Thyroid gland (tissue), 4 donors: ENCODE results near the gene COA7. TPM values are rescaled to one million over a fixed set of nuclear protein-coding genes. Genes with fewer than 3 reads are reported as not detected.
A peak's percentile ranks its signal among the peaks of the same experiment; 100 is the strongest.
"Not testable (repeated sequence)": the region's sequence is repeated elsewhere in the genome, so short reads cannot be mapped to it uniquely, and the experiment has no call there.

ENCODE experiments used
- DNase-seq, 2 donors: peaks; one replicate each; pipeline ENCODE4 v3.0.0-alpha.2; 2019
- H3K27ac ChIP-seq, 3 donors: fragments of 200-600 bp; sonication (generic); 1 replicate in 2 of 3; 2 replicates in 1 of 3; pipeline ENCODE4 v1.5.1; 2016 to 2019; ENCODE audit warnings: mild to moderate bottlenecking in 1 of 3, moderate library complexity in 1 of 3
- H3K27me3 ChIP-seq: fragments of 200-600 bp; sonication (generic); one replicate; pipeline ENCODE4 v1.5.1; 2019
- H3K36me3 ChIP-seq, 2 donors: fragments of 200-600 bp; sonication (generic); one replicate each; pipeline ENCODE4 v1.5.1; 2016 to 2019
- H3K4me1 ChIP-seq, 2 donors: fragments of 200-600 bp; sonication (generic); one replicate each; pipeline ENCODE4 v1.5.1; 2017 to 2019
- H3K4me3 ChIP-seq, 3 donors: fragments of 200-600 bp; sonication (generic); replicated peaks in 1 of 3; 1 replicate in 2 of 3; 2 replicates in 1 of 3; pipeline ENCODE4 v1.5.1; 2016; ENCODE audit warnings: mild to moderate bottlenecking in 1 of 3
- H3K9me3 ChIP-seq: fragments of 200-600 bp; sonication (generic); one replicate; pipeline ENCODE4 v1.5.1; 2017
- POLR2A ChIP-seq, 2 donors: fragments of 450-650 bp; IDR thresholded peaks; one replicate each; pipeline ENCODE4 v1.6.1; 2017; ENCODE audit warnings: antibody characterized with exemption in 2 of 2, mild to moderate bottlenecking in 2 of 2, moderate library complexity in 1 of 2
- WGBS, 2 donors: methylation state at CpG; one replicate each; pipeline ENCODE4 v1.1.5; 2017; 5-methylcytosine and 5-hydroxymethylcytosine counted together
- intact Hi-C: fragments of 100-400 bp; cut with DNase I; formaldehyde crosslinking; loops from one replicate; pipeline ENCODE4 v1.15.1; 2023
- total RNA-seq, 4 donors: library from RNA; depleted of rRNA; stranded (reverse); fragments of >200 nt; gene quantifications; one replicate each; pipeline ENCODE4 v1.2.3, GENCODE V29; 2016
- TF ChIP-seq, protein P1 (sequence below), 6 experiments: fragments of 200-600 bp in 3 of 6; fragments of 450-650 bp in 3 of 6; sonication (generic) in 3 of 6; IDR thresholded peaks; one replicate each; pipeline ENCODE4 v1.5.1; 2016 to 2019; ENCODE audit warnings: antibody characterized with exemption in 6 of 6, mild to moderate bottlenecking in 2 of 6, inconsistent platforms in 1 of 6, moderate library complexity in 1 of 6

COA7 gene
- total RNA-seq, 4 donors from 2014 or later = 10.6 to 14.7 (median 11.5) TPM

DNA sequence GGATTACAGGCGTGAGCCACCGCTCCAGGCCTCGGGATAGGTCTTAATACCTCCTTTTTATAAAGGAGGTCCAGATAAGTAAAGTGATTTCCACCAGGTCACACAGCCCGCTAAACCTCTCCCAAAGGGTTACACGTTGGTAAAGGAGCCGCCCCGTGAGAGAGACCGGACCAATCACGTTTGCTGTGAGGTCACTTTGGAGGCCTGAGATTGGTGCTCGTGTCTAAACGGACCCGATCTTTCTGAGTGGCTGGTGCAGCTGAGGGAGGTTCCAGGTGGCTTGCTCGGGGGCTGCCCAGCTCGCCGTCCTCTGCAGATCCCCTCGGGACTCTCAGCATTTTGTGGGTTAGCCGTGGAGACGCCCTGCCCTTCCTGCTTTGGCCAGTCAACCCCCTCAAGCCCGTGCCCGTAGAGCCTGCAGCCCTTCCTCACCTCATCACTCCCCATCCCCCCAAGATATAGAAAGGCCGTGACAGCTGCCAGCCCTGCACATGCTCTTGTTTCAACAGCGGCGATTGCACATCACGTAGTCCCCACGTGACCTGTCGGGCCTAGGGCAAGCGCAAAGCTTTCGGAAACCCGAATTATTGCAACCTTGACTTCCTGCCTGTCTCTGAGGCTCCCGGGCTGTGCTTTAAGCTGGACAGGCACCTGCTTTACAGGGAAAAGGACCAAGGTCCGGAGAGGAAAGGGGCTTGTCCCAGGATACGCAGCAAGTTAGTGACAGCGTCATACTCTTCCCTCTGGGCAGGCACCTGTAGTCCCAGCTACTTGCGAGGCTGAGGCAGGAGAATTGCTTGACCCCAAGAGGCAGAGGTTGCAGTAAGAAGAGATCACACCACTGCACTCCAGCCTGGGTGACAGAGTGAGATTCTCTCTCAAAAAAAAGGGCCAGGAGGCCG, 5.0 kb upstream of the COA7 start:
- 8 to 15% methylated on average over 20 to 26 of the region's 35 CpGs for WGBS, 2 donors
- intact Hi-C loops = no loop called here

DNA sequence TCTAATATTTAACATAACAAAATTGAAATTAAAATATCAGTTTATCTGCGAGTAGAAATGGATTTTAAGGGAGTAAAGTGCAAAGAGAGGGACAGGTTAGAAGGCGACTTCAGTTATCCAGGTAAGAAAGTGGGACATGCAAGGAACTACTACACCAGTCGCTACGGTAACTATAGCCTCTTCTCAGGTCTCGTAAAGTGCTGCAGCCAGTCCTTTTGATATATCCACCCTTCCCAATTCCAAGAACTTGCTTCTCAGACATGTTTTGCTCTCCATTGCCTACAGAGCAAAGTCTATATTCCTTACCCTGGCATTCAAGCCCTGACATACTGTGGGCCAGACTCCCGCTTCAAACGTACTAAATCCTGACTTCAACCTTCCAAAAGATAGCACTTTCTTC, 2.5 kb downstream of the COA7 start:
- intact Hi-C loops = no loop called here
- no peak overlapping the region for H3K27ac ChIP-seq
- no peaks in the 10 kb centered on the region for H3K27me3 ChIP-seq
- no peaks in the 10 kb centered on the region for H3K9me3 ChIP-seq
- WGBS, 2 donors = 93 to 94% methylated on average over 7 of the region's 7 CpGs
- TF ChIP-seq, protein P1, sequence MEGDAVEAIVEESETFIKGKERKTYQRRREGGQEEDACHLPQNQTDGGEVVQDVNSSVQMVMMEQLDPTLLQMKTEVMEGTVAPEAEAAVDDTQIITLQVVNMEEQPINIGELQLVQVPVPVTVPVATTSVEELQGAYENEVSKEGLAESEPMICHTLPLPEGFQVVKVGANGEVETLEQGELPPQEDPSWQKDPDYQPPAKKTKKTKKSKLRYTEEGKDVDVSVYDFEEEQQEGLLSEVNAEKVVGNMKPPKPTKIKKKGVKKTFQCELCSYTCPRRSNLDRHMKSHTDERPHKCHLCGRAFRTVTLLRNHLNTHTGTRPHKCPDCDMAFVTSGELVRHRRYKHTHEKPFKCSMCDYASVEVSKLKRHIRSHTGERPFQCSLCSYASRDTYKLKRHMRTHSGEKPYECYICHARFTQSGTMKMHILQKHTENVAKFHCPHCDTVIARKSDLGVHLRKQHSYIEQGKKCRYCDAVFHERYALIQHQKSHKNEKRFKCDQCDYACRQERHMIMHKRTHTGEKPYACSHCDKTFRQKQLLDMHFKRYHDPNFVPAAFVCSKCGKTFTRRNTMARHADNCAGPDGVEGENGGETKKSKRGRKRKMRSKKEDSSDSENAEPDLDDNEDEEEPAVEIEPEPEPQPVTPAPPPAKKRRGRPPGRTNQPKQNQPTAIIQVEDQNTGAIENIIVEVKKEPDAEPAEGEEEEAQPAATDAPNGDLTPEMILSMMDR (IDR thresholded peaks at IDR 0.05) = no peak
- TF ChIP-seq POLR2A (IDR thresholded peaks at IDR 0.05) = no peak
- peaks cover 9 to 11% of the 10 kb centered on the region in 2 donors for H3K36me3 ChIP-seq
- peaks cover 0 to 5% of the 10 kb centered on the region in 2 donors for H3K4me1 ChIP-seq
- H3K4me3 ChIP-seq = no peak overlapping the region
- DNase-seq = no peak

More for the DNA sequence above, 5.0 kb upstream of the COA7 start:
- Histone ChIP-seq H3K9me3 (no peaks in the 10 kb centered on the region), H3K4me1 (peaks cover 0 to 10% of the 10 kb centered on the region in 2 donors), H3K36me3 (no peaks in the 10 kb centered on the region), H3K27ac (peak overlapping the region; percentile 62 to 82 (median 67)), H3K27me3 (no peaks in the 10 kb centered on the region), H3K4me3 (peak overlapping the region; percentile 15 to 58 (median 32))
- TF ChIP-seq POLR2A (IDR thresholded peaks at IDR 0.05) = peak in 1 of 2 donors; percentile 78
- TF ChIP-seq, protein P1 (IDR thresholded peaks at IDR 0.05) = no peak
- DNase-seq = peak; percentile 90 to 92

DNA sequence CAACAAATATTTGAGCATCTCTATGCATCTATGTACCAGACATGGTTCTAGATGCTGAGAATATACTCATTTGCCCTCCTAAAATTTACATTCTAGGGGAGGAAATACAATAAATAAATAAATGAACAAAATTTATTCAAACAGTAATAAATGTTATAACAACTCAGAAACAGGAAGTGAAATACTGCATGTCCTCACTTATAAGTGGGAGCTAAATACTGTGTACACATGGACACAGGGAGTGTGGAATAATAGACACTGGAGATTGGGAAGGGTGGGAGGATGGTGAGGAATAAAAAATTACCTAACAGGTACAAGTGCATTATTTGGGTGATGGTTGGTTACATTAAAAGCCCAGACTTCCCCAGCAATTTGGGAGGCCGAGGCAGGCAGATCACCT, 4.3 kb downstream of the COA7 start:
- 93 to 100% methylated on average over 1 of the region's 1 CpG for WGBS, 2 donors
- H3K36me3 ChIP-seq = peaks cover 11 to 12% of the 10 kb centered on the region in 2 donors
- no peaks in the 10 kb centered on the region for H3K9me3 ChIP-seq
- no peak for TF ChIP-seq POLR2A (IDR thresholded peaks at IDR 0.05)
- TF ChIP-seq, protein P1 (IDR thresholded peaks at IDR 0.05) = no peak
- no peak overlapping the region for H3K27ac ChIP-seq
- no peaks in the 10 kb centered on the region for H3K27me3 ChIP-seq
- no peak overlapping the region for H3K4me3 ChIP-seq
- H3K4me1 ChIP-seq = peaks cover 0 to 4% of the 10 kb centered on the region in 2 donors
- DNase-seq = no peak
- intact Hi-C loops = no loop called here

DNA sequence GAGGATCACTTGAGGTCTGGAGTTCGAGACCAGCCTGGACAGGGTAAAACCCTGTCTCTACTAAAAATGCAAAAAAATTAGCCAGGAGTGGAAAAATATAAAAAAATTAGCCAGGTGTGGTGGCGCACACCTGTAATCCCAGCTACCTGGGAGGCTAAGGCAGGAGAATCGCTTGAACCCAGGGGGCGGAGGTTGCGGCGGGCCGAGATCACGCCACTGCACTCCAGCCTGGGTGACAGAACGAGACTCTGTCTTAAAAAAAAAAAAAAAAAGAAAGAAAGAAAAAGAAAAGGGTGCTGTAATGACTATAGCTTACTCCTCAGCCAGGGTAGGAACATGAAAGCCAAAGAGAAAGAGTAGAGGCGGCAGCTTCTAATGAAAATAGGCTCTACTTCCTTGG, 4.8 kb downstream of the COA7 start:
- H3K27me3 ChIP-seq, H3K4me3 ChIP-seq, DNase-seq, H3K4me1 ChIP-seq, H3K27ac ChIP-seq, H3K9me3 ChIP-seq, intact Hi-C loops: not testable (repeated sequence)
- 95 to 96% methylated on average over 10 of the region's 10 CpGs for WGBS, 2 donors
- H3K36me3 ChIP-seq = peaks cover 11 to 14% of the 10 kb centered on the region in 2 donors

DNA sequence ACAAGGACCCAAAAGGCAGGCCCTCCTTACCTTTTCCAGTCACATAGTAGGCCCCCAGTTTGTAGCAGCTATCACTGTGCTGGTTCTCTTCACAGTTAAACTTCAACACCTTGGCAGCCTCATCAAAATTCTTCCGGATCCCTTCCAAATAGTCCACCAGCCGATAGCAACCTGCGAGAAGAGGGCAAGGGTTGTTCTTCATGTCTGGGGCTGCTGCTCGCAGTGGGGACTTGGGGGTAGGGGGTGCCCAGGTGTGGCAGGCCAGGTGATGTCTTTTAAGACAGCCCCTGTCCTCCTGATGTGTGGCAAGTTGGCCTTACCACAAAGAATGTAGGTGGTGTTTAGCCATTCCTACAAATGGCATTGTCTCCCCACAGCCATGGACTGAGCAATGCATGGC, 5.5 kb downstream of the COA7 start:
- 97 to 100% methylated on average over 1 to 4 of the region's 4 CpGs for WGBS, 2 donors

More for the DNA sequence above, 5.5 kb downstream of the COA7 start:
- H3K9me3 ChIP-seq = no peaks in the 10 kb centered on the region
- no peak overlapping the region for H3K27ac ChIP-seq
- no peak for DNase-seq
- no peaks in the 10 kb centered on the region for H3K4me1 ChIP-seq
- H3K4me3 ChIP-seq = no peak overlapping the region
- no peak for TF ChIP-seq POLR2A (IDR thresholded peaks at IDR 0.05)
- TF ChIP-seq, protein P1 (IDR thresholded peaks at IDR 0.05) = no peak
- no peaks in the 10 kb centered on the region for H3K27me3 ChIP-seq
- intact Hi-C loops = no loop called here
- H3K36me3 ChIP-seq = peaks cover 14 to 20% of the 10 kb centered on the region in 2 donors
